ENCODE results near the gene CCDC92. TPM values are rescaled to one million over a fixed set of nuclear protein-coding genes. Genes with fewer than 3 reads are reported as not detected.

The CCDC92 gene
- total and polyA plus RNA-seq, 2 of the 8 experiments (the other 6 are each of a cell fraction or from before 2014, with no cell fraction given), result 0.43 to 0.51 TPM

GRCh38 chr12:123891011-123891410 is 81.6 kb downstream of the CCDC92 start:
- H4K5ac ChIP-seq (ENCODE audit: insufficient read length, low read depth, low read length), result no peak overlapping the region
- H2BK5ac ChIP-seq (ENCODE audit: low read depth, low read length), result no peak overlapping the region
- H3K9me3 ChIP-seq (ENCODE audit: insufficient read depth in 2 of 2, low read depth in 1 of 2, low read length in 1 of 2), result no peaks in the 10 kb centered on the region
- TF ChIP-seq CBX8 (IDR thresholded peaks at IDR 0.05; ENCODE audit: borderline replicate concordance, low read depth, low read length), result no peak
- no peak for TF ChIP-seq SIN3A (conservative IDR thresholded peaks at IDR 0.05 in 1 of 2, IDR thresholded peaks at IDR 0.05 in 1 of 2; ENCODE audit: low read depth in 1 of 2, low read length in 2 of 2)
- TF ChIP-seq ASH2L (IDR thresholded peaks at IDR 0.05; ENCODE audit: low read length), result no peak
- TF ChIP-seq ZNF274 (IDR thresholded peaks at IDR 0.05; ENCODE audit: borderline replicate concordance, extremely low read depth, low read length), result no peak
- TF ChIP-seq SP2 (IDR thresholded peaks at IDR 0.05; ENCODE audit: low read length), result no peak
- no peak for TF ChIP-seq CBX5 (IDR thresholded peaks at IDR 0.05; ENCODE audit: low read depth, low read length)
- peaks cover 0 to 6% (median 1%) of the 10 kb centered on the region in 4 experiments; a peak in 4 of 7 replicates for H3K4me1 ChIP-seq (replicated peaks in 1 of 4; ENCODE audit: control insufficient read depth in 3 of 4, insufficient read depth in 4 of 4, low read length in 3 of 4)
- H3K9ac ChIP-seq (replicated peaks in 1 of 4; ENCODE audit: extremely low read depth in 1 of 4, low read depth in 3 of 4, low read length in 3 of 4), result no peak overlapping the region
- H3K18ac ChIP-seq (ENCODE audit: extremely low read depth, low read length), result no peak overlapping the region
- H3K4ac ChIP-seq (replicated peaks; ENCODE audit: insufficient read length, low read depth, low read length), result no peak overlapping the region
- H4K91ac ChIP-seq (replicated peaks; ENCODE audit: insufficient read length, low read length), result no peak overlapping the region
- 0 out of 7 replicates have a peak, but pooled peaks cover 0 to 3% (median 0%) of the 10 kb centered on the region in 4 experiments for H3K27me3 ChIP-seq (replicated peaks in 1 of 4; ENCODE audit: control insufficient read depth in 3 of 4, extremely low read depth in 1 of 4, insufficient read depth in 3 of 4, low read length in 3 of 4)
- H3K23me2 ChIP-seq (ENCODE audit: low read depth, low read length), result no peaks in the 10 kb centered on the region; the same call in 1 of the 2 replicates
- H3K14ac ChIP-seq (ENCODE audit: insufficient read length), result no peak overlapping the region
- H3K56ac ChIP-seq (replicated peaks; ENCODE audit: insufficient read length, low read depth, low read length), result no peak overlapping the region
- no peak for FAIRE-seq
- no peak overlapping the region for H2BK20ac ChIP-seq (ENCODE audit: low read length)
- H3K79me1 ChIP-seq (ENCODE audit: low read depth, low read length), result no peaks in the 10 kb centered on the region
- no peak overlapping the region for H3K4me2 ChIP-seq (ENCODE audit: insufficient read depth in 1 of 2, low read depth in 2 of 2, low read length in 2 of 2)
- WGBS, 2 experiments (ENCODE audit: extremely low coverage in 1 of 2, insufficient coverage in 1 of 2, insufficient read length in 1 of 2, insufficient replicate concordance in 2 of 2, low coverage in 1 of 2, low lambda C conversion rate in 2 of 2, missing lambda C conversion rate in 1 of 2), result 90% methylated on average over 7 of the region's 7 CpGs; no CpG with 5 or more reads in 1 of the 2 experiments
- H2BK15ac ChIP-seq (ENCODE audit: low read length), result no peak overlapping the region
- ChIA-PET CTCF (ENCODE audit: partially characterized antibody) (interaction anchor here (1.0 to 6.1 kb wide), 4 partner anchors 12 to 94 kb away, joined by 3 to 35 read pairs (median 4); no protein-coding TSS in a partner anchor), POLR2A (ENCODE audit: partially characterized antibody) (no interaction called here)
- no peak overlapping the region for H3K4me3 ChIP-seq (ENCODE audit: extremely low read depth in 1 of 4, insufficient read depth in 2 of 4, low read depth in 3 of 4, low read length in 4 of 4)
- H2BK120ac ChIP-seq (replicated peaks; ENCODE audit: low read depth, low read length), result no peak overlapping the region
- H2AFZ ChIP-seq (ENCODE audit: low read length), result no peak overlapping the region
- H3K23ac ChIP-seq (ENCODE audit: insufficient read length), result no peak overlapping the region
- H3K27ac ChIP-seq (ENCODE audit: low read depth, low read length), result no peak overlapping the region
- DNase-seq (ENCODE audit: low read depth in 1 of 2, low spot score in 2 of 2), result no peak
- no peaks in the 10 kb centered on the region for H3K36me3 ChIP-seq (ENCODE audit: control insufficient read depth in 2 of 4, insufficient read depth in 4 of 4, low read length in 3 of 4)
- no peak overlapping the region for H4K8ac ChIP-seq (ENCODE audit: extremely low read depth, insufficient read depth, low read length)
- no peaks in the 10 kb centered on the region for H3K79me2 ChIP-seq (ENCODE audit: control insufficient read depth in 1 of 2, insufficient read depth in 2 of 2, low read length in 2 of 2)
- no peak overlapping the region; the same call in 1 of the 2 replicates for H2AK5ac ChIP-seq (ENCODE audit: low read depth, low read length)
- no peaks in the 10 kb centered on the region for H4K20me1 ChIP-seq (replicated peaks in 1 of 2; ENCODE audit: control insufficient read depth in 1 of 2, insufficient read depth in 2 of 2, low read length in 2 of 2)
- no peak overlapping the region for H2BK12ac ChIP-seq (ENCODE audit: low read depth, low read length)
